NT2/D1 (cell line): ENCODE measurements around the gene PGLYRP2.

Source experiments
- DNase-seq: peaks from one replicate; pipeline ENCODE4 v3.0.0-alpha.2; 2011; ENCODE audit warnings: low read depth, low spot score
- H3K27me3 ChIP-seq: 2 replicates; pipeline ENCODE4 v1.6.0; 2011; ENCODE audit warnings: mild to moderate bottlenecking; ENCODE audit not compliant: insufficient read length, insufficient read depth
- H3K36me3 ChIP-seq: 2 replicates; pipeline ENCODE4 v1.6.1; 2011; ENCODE audit warnings: mild to moderate bottlenecking, low read length, mixed read lengths; ENCODE audit not compliant: insufficient read depth, insufficient read length
- H3K4me1 ChIP-seq: 2 replicates; pipeline ENCODE4 v1.5.1; 2011; ENCODE audit not compliant: insufficient read depth, insufficient read length
- H3K4me3 ChIP-seq: 2 replicates; pipeline ENCODE4 v1.5.1; 2011; ENCODE audit warnings: low read depth; ENCODE audit not compliant: insufficient read length
- H3K9ac ChIP-seq: 2 replicates; pipeline ENCODE4 v1.6.0; 2011; ENCODE audit warnings: low read depth; ENCODE audit not compliant: insufficient read length
- H3K9me3 ChIP-seq: 2 replicates; pipeline ENCODE4 v1.5.1; 2011; ENCODE audit warnings: mild to moderate bottlenecking, low read length; ENCODE audit not compliant: insufficient read depth
- SUZ12 ChIP-seq: IDR thresholded peaks from 2 replicates; pipeline ENCODE4 v1.6.1; 2011; ENCODE audit not compliant: insufficient read length, insufficient read depth; ENCODE audit errors: extremely low read depth
- YY1 ChIP-seq: IDR thresholded peaks from 2 replicates; pipeline ENCODE4 v1.6.1; 2011; ENCODE audit not compliant: insufficient read length, insufficient read depth
- ZNF274 ChIP-seq: IDR thresholded peaks from 2 replicates; pipeline ENCODE4 v1.6.1; 2011; ENCODE audit warnings: mild to moderate bottlenecking, low read depth, low read length

The PGLYRP2 gene

GRCh38 chr19:15439821-15440641 is 39.3 kb downstream of the PGLYRP2 start:
- no peaks in the 10 kb centered on the region for H3K9me3 ChIP-seq
- no peaks in the 10 kb centered on the region for H3K27me3 ChIP-seq
- TF ChIP-seq YY1, result no peak
- TF ChIP-seq SUZ12, result no peak
- TF ChIP-seq ZNF274, result no peak
- peak overlapping the region; percentile 8 for H3K9ac ChIP-seq
- H3K36me3 ChIP-seq, result no peaks in the 10 kb centered on the region
- H3K4me1 ChIP-seq, result peaks cover 25% of the 10 kb centered on the region
- no peak for DNase-seq
- no peak overlapping the region for H3K4me3 ChIP-seq

DNA sequence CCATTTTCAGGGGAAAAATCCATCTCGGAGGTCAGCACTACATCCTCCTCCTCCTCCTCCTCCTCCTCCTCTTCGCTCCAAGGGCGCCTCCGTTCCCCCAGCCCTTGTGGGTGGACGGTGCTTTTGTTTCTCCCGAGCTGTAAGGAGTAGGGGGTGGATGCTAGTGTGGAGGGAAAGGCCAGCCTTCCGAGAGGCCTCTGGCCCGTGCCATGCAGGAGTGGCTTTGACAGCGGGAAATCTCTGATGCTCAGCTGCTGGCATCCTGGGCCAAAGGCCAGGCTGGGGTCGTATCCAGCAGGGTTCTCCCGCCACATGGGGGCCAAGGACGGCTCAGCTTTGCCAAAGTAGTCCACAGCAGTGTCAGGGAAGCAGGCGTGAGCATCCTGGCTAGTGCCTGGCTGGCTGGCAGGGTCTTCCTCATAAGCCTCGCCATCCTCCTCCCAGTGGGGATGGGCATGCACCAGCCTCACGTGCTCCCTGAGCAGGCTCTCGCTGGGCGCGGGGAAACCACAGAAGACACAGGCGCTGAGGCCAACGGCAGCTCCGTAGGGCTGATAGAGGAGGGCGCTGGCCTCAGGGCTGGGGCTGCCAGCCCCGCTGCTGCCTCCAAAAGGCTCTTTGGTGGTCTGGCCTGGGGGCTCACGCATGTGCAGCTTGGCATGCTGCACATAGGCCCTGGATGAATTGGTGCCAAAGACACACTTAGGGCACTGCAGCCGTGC is 40.1 kb downstream of the PGLYRP2 start:
- H3K9ac ChIP-seq, result peak overlapping the region; percentile 8
- no peak overlapping the region for H3K4me3 ChIP-seq
- no peaks in the 10 kb centered on the region for H3K9me3 ChIP-seq
- TF ChIP-seq SUZ12, result no peak
- no peak for TF ChIP-seq ZNF274
- TF ChIP-seq YY1, result no peak
- no peaks in the 10 kb centered on the region for H3K27me3 ChIP-seq
- H3K36me3 ChIP-seq, result no peaks in the 10 kb centered on the region
- no peak for DNase-seq
- peaks cover 25% of the 10 kb centered on the region for H3K4me1 ChIP-seq

- no peaks in the 10 kb centered on the region for H3K36me3 ChIP-seq
- H3K9ac ChIP-seq, result no peak overlapping the region
- H3K4me1 ChIP-seq, result peaks cover 25% of the 10 kb centered on the region
- DNase-seq, result no peak
- TF ChIP-seq YY1 (no peak), ZNF274 (no peak), SUZ12 (no peak)
- no peak overlapping the region for H3K4me3 ChIP-seq
- no peaks in the 10 kb centered on the region for H3K9me3 ChIP-seq
- H3K27me3 ChIP-seq, result no peaks in the 10 kb centered on the region
Observed at GRCh38 chr19:15438577-15438976, 40.7 kb downstream of the PGLYRP2 start.

DNA sequence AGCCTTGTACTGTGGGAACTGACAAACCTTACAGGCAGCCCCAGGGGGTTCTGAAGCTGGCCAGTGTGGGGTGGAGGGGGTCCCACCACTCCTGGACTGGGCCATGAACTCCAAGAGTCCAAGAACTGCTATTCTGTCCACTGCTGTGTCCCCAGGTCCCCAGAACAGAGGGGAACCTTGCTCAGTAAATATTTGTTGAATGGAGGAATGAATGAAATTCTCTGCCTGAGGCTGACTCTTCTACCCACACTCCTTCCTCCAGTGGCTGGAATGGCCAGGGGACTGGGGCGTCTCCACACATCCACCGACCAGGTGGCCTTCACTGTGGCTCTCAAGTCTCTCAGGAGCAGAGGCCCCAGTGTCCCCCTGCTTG is 41.2 kb downstream of the PGLYRP2 start:
- no peak overlapping the region for H3K9ac ChIP-seq
- TF ChIP-seq SUZ12 (no peak), YY1 (no peak), ZNF274 (no peak)
- no peaks in the 10 kb centered on the region for H3K27me3 ChIP-seq
- no peak for DNase-seq
- H3K9me3 ChIP-seq, result no peaks in the 10 kb centered on the region
- peaks cover 28% of the 10 kb centered on the region for H3K4me1 ChIP-seq
- H3K4me3 ChIP-seq, result no peak overlapping the region
- H3K36me3 ChIP-seq, result no peaks in the 10 kb centered on the region

DNA sequence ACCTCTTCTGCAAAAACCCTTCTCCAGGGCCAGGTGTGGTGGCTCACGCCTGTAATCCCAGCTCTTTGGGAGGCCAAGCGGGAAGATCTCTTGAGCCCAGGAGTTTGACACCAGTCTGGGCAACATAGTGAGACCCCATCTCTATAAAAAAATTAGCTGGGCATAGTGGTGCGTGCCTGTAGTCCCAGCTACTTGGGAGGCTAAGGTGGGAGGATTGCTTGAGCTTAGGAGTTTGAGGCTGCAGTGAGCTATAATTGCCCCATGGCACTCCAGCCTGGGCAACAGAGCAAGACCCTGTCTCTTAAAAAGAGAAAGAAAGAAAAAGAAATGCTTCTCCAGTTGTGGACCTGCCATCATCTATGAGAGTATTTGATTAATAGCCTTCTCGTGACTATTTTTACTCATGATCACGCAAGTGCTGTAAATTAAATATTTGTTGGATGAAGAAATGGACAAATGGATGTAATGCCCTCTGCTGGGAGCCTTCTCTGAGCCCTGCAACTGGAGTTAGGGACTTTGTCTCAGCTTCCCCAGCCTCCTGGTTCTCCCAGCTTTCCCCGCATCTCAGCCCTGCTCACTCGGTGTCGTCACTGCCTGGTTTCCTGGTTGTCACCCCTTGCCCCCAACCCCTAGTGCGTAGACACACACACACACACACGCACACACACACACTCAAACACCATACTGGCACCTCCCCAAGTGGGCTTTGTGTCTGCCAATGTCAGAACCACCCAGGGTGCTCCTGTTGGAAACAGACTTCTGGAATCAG is 41.8 kb downstream of the PGLYRP2 start:
- peaks cover 28% of the 10 kb centered on the region for H3K4me1 ChIP-seq
- H3K9ac ChIP-seq, result no peak overlapping the region

DNA sequence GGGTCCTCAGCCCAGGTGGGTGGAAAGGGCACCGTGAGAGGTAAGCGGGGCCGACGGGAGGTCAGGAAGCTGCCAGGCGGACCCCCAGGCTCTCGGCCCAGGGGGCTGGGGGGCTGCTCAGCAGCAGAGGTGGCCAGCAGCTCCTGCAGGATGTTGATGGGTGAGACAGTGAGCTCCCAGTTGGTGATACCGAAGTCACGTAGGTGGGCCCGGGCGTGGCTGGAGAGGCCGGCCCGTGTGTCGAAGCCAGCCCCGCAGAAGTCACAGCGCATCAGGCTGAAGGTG is 42.5 kb downstream of the PGLYRP2 start:
- H3K4me3 ChIP-seq, result no peak overlapping the region
- no peaks in the 10 kb centered on the region for H3K36me3 ChIP-seq
- no peak overlapping the region for H3K9ac ChIP-seq
- H3K27me3 ChIP-seq, result no peaks in the 10 kb centered on the region
- no peaks in the 10 kb centered on the region for H3K9me3 ChIP-seq
- peaks cover 28% of the 10 kb centered on the region for H3K4me1 ChIP-seq
- DNase-seq, result no peak
- TF ChIP-seq YY1, result no peak
- no peak for TF ChIP-seq SUZ12
- no peak for TF ChIP-seq ZNF274

More for the DNA sequence above, 41.8 kb downstream of the PGLYRP2 start:
- TF ChIP-seq YY1 (no peak), ZNF274 (no peak), SUZ12 (no peak)
- Histone ChIP-seq H3K27me3 (no peaks in the 10 kb centered on the region), H3K9me3 (no peaks in the 10 kb centered on the region), H3K36me3 (no peaks in the 10 kb centered on the region), H3K4me3 (no peak overlapping the region)
- DNase-seq, result no peak

- TF ChIP-seq ZNF274 (no peak), YY1 (no peak), SUZ12 (no peak)
- Histone ChIP-seq H3K27me3 (no peaks in the 10 kb centered on the region), H3K9ac (peak overlapping the region; percentile 64)
Observed at GRCh38 chr19:15436012-15436825, 43.1 kb downstream of the PGLYRP2 start.

More at GRCh38 chr19:15436012-15436825, 43.1 kb downstream of the PGLYRP2 start:
- H3K36me3 ChIP-seq, result peaks cover 4% of the 10 kb centered on the region
- DNase-seq, result no peak
- peaks cover 32% of the 10 kb centered on the region for H3K4me1 ChIP-seq
- no peak overlapping the region for H3K4me3 ChIP-seq
- H3K9me3 ChIP-seq, result no peaks in the 10 kb centered on the region
